Uterus (tissue), 2 donors: ENCODE measurements around the gene SRRM3.

Experiments
- POLR2A ChIP-seq, 2 donors: fragments of 450-650 bp; IDR thresholded peaks; one replicate each; pipeline ENCODE4 v1.6.1; 2016; ENCODE audit warnings: antibody characterized with exemption in 2 of 2, mild to moderate bottlenecking in 1 of 2, moderate library complexity in 1 of 2
- TF ChIP-seq, protein P1 (sequence below), 4 experiments: fragments of 200-600 bp in 2 of 4; fragments of 450-650 bp in 2 of 4; sonication (generic) in 2 of 4; IDR thresholded peaks; one replicate each; pipeline ENCODE4 v1.5.1; 2016 to 2019; ENCODE audit warnings: antibody characterized with exemption in 4 of 4, mild to moderate bottlenecking in 2 of 4, moderate library complexity in 1 of 4

DNA sequence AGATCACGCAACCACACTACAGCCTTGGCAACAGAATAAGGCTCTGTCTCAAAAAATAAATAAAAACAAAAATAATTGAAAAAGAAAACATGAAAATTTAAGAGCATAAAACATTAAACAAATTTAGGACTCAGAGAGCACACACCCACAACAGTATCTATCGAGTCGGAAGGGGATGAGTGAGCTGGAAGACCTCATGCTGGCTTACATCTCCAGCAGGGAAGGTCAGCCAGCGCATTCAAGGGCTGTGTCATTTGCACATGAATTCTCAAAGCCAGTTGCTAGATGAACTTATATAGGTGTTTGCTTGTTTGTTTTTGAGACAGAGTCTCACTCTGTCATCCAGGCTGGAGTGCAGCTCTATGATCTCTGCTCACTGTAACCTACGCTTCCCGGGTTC lies 50.3 kb downstream of the SRRM3 start:
- no peak for TF ChIP-seq POLR2A (IDR thresholded peaks at IDR 0.05)
- TF ChIP-seq, protein P1, sequence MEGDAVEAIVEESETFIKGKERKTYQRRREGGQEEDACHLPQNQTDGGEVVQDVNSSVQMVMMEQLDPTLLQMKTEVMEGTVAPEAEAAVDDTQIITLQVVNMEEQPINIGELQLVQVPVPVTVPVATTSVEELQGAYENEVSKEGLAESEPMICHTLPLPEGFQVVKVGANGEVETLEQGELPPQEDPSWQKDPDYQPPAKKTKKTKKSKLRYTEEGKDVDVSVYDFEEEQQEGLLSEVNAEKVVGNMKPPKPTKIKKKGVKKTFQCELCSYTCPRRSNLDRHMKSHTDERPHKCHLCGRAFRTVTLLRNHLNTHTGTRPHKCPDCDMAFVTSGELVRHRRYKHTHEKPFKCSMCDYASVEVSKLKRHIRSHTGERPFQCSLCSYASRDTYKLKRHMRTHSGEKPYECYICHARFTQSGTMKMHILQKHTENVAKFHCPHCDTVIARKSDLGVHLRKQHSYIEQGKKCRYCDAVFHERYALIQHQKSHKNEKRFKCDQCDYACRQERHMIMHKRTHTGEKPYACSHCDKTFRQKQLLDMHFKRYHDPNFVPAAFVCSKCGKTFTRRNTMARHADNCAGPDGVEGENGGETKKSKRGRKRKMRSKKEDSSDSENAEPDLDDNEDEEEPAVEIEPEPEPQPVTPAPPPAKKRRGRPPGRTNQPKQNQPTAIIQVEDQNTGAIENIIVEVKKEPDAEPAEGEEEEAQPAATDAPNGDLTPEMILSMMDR (IDR thresholded peaks at IDR 0.05) = no peak
